H1 (cell line): ENCODE measurements around the gene ITPKC.

ENCODE experiments used
- ATF3 ChIP-seq: IDR thresholded peaks from 2 replicates; pipeline ENCODE4 v1.6.1; 2011; ENCODE audit warnings: low read depth, mild to moderate bottlenecking, low read length; ENCODE audit not compliant: insufficient read depth
- CEBPB ChIP-seq: IDR thresholded peaks from 2 replicates; pipeline ENCODE4 v1.6.1; 2012; ENCODE audit warnings: low read depth, low read length
- CTCF ChIP-seq, 3 experiments: IDR thresholded peaks; 1 replicate in 2 of 3; 2 replicates in 1 of 3; pipeline versions ENCODE4 v1.5.1 to v1.6.1; 2011; ENCODE audit warnings: low read length in 3 of 3, mild to moderate bottlenecking in 3 of 3, inconsistent platforms in 2 of 3, low read depth in 1 of 3, moderate library complexity in 1 of 3; ENCODE audit not compliant: insufficient read depth in 1 of 3; ENCODE audit errors: control extremely low read depth in 1 of 3
- MAX ChIP-seq: IDR thresholded peaks from 2 replicates; pipeline ENCODE4 v1.6.1; 2012; ENCODE audit warnings: inconsistent platforms
- POLR2AphosphoS5 ChIP-seq: IDR thresholded peaks from 2 replicates; pipeline ENCODE4 v1.6.1; 2011; ENCODE audit warnings: low read depth, low read length
- RAD21 ChIP-seq, 2 experiments: IDR thresholded peaks in 1 of 2; conservative IDR thresholded peaks in 1 of 2; 2 replicates each; pipeline ENCODE4 v1.6.1; 2011; ENCODE audit warnings: low read depth in 2 of 2, low read length in 2 of 2, improper control_type of control experiment in 1 of 2, inconsistent platforms in 1 of 2, mild to moderate bottlenecking in 1 of 2, moderate library complexity in 1 of 2
- TEAD4 ChIP-seq: IDR thresholded peaks from 2 replicates; pipeline ENCODE4 v1.6.1; 2012; ENCODE audit warnings: low read depth, low read length, inconsistent platforms, mixed read lengths
- USF2 ChIP-seq: IDR thresholded peaks from 2 replicates; pipeline ENCODE4 v1.6.1; 2011; ENCODE audit warnings: low read length, improper control_type of control experiment

- TF ChIP-seq TEAD4 (no peak), CTCF (IDR thresholded peaks at IDR 0.05; ENCODE audit: control extremely low read depth in 1 of 3, insufficient read depth in 1 of 3, low read depth in 1 of 3, low read length in 3 of 3) (no peak), ATF3 (no peak), MAX (no peak), USF2 (no peak), POLR2AphosphoS5 (no peak), CEBPB (no peak), RAD21 (IDR thresholded peaks at IDR 0.05 in 1 of 2, conservative IDR thresholded peaks at IDR 0.05 in 1 of 2; ENCODE audit: low read depth in 2 of 2, low read length in 2 of 2) (no peak)
Measured at GRCh38 chr19:40692212-40692551, 24.7 kb upstream of the ITPKC start.
